ENCODE results near the gene BTBD9.

- TF ChIP-seq EZH2 (IDR thresholded peaks at IDR 0.05) (no peak), FOXP2 (optimal IDR thresholded peaks at IDR 0.05; ENCODE audit: control extremely low read depth, extremely low read length, insufficient read depth) (no peak), POLR2AphosphoS5 (IDR thresholded peaks at IDR 0.05; ENCODE audit: borderline replicate concordance, low read depth, low read length) (no peak)
Observed at GRCh38 chr6:38284802-38285394, 354.8 kb downstream of the BTBD9 start.
